Fibroblast of upper back skin (primary cell): ENCODE measurements around the gene P2RX3.

Source experiments
- DNase-seq: peaks from one replicate; pipeline ENCODE4 v3.0.0-alpha.2; 2013

P2RX3 gene

DNA sequence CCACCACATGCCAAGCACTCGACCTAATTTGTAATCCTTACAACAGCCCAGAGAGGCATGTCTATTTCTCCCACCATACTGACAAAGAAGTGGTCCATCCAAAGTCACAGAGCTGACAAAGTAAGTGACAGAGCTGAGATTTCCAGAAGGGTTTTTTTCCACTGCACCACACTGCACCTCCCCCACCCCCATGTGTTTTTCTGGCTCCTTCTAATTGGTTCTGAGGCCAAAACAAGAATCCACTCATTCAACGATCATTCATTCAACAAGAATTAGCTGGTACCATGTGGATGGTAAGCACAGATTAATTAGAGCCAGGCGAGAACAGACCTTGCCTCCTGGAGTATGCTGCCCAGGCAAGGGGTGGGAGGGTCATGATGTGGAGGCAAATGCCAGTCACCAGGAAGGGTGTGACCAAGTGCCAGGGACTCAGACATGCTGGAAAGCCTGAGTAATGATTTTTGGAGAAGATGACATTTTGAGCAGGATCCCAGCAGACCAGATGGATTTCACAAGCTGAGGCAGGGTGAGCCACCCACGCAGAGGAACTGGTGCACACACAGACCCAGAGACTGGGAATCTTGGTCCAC, 67.2 kb downstream of the P2RX3 start:
- no peak for DNase-seq

- DNase-seq, result no peak
Measured at GRCh38 chr11:57406337-57406904, 68.3 kb downstream of the P2RX3 start.

DNA sequence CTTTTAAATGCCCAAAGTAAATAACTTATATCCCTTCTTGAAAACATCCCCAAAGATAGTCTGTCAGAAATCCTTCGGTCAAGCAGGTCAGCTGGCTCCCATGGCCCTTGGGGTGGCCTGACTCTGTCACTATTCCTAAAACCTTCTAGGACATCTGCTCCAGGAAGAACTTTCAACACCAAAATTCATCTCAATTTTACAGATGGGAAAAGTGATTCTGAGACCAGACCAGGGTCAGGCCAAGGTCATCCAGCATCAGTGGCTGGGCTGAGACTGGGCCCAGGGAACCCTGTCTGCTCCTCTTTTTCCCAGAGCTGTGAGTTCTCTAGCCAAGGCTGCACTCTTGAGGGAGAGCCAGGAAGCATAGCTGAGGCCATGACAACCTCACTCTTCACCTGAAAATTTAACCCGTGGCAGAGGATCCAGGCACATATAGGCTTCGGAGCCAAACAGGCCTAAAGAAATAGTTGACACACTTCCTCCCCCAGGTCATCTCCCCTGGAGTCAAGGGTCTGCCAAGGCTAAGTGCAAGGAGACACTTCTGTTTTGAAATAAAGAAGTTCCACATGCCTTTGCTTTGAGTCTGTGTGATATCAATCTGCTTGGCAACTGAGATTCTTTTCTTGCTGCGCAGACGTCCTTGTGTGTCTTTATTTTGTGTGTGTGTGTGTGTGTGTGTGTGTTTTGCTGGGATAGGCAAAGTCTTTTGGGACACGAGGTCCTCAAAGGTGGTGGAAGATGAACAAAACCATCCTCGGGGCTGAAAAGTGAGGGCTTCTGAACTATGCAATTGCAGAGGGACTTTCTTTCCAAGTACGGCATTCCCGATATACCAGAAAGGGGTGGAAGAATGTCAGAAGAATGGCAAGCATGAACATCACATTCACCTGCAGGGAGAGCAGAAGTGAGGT, 69.1 kb downstream of the P2RX3 start:
- no peak for DNase-seq

DNA sequence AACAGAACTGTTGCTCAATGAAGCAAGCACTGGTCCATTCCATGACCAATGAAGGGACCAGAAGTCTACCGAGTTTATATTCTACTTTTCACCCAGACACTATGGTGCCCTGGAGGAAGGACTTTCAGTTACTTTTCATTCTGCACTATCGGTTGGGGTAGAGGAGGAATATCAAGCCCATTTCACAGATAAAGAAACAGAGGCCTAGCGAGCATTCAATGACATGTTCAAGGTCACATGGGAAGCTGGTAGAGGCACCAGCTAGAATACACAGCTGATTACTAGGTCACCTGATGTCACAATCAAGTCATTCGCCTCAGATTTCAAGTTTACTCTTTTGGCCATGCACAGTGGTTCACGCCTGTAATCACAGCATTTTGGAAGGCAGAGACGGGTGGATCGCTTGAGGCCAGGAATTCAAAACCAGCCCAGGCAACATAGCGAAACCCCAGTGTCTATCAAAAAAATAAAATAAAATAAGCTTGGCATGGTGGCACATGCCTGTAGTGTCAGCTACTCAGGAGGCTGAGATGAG, 69.9 kb downstream of the P2RX3 start:
- no peak for DNase-seq

GRCh38 chr11:57408771-57409170, 70.6 kb downstream of the P2RX3 start:
- DNase-seq, result no peak

- DNase-seq, result no peak
Measured at GRCh38 chr11:57409321-57410100, 71.4 kb downstream of the P2RX3 start.

- DNase-seq, result peak; percentile 89
Measured at GRCh38 chr11:57410287-57410686, 72.1 kb downstream of the P2RX3 start.

GRCh38 chr11:57413681-57414080, 75.5 kb downstream of the P2RX3 start:
- DNase-seq, result no peak

- no peak for DNase-seq
Measured at GRCh38 chr11:57414612-57415212, 76.6 kb downstream of the P2RX3 start.

DNA sequence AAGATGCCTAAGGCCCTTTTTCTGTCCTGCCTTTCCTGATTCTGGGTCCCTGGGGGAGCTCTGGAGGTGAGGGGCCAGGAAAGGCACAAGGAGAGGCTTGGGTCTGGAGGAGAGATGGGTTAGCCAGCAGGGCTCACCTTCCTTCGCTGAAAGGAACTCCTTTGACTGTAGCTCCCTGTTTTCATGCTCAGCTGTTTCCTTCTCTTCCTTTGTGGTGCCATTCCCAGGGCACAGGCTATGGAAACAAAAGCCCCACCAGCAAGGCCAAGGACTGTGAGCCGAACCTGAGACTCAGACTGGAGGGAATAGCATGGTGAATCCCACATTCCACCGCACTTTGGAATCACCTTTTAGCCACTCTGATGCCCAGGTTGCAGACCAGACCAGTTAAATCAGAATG, 78.3 kb downstream of the P2RX3 start:
- DNase-seq, result no peak

- DNase-seq, result peak; percentile 37
Measured at GRCh38 chr11:57417056-57417455, 78.9 kb downstream of the P2RX3 start.

GRCh38 chr11:57418131-57418530, 80.0 kb downstream of the P2RX3 start:
- DNase-seq, result no peak

GRCh38 chr11:57419146-57419545, 81.0 kb downstream of the P2RX3 start:
- DNase-seq, result no peak

- no peak for DNase-seq
Measured at GRCh38 chr11:57421066-57421465, 82.9 kb downstream of the P2RX3 start.

- DNase-seq, result no peak
Measured at GRCh38 chr11:57421805-57422204, 83.7 kb downstream of the P2RX3 start.
